GM18519 (cell line): Measurements from ENCODE around the gene UGT1A10.
"Not testable (repeated sequence)": the region's sequence is repeated elsewhere in the genome, so short reads cannot be mapped to it uniquely, and the experiment has no call there.

Experiments
- ATAC-seq: cut with Tn5 transposase; IDR thresholded peaks from one replicate; pipeline ENCODE4 v1.9.1; 2021; ENCODE audit warnings: mild to moderate bottlenecking, moderate library complexity; ENCODE audit not compliant: unreplicated experiment, low FRiP score

UGT1A10 gene

DNA sequence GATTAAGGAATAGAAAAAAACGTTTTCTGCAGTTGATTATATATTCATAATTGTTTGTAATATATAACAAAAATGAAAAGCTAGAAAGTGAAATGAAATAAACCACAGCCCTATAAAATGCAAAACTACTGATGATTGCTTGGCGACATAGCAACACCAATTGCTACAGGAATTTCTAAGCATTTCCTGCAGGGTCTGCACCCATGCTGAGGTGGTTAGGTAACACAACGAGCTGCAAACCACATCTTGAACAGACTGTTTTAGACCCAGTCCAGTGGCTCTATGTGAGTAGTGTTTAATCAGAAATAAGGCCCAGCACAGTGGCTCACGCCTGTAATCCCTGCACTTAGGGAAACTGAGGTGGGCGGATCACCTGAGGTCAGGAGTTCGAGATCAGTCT, 18.3 kb downstream of the UGT1A10 start:
- no peak for ATAC-seq

DNA sequence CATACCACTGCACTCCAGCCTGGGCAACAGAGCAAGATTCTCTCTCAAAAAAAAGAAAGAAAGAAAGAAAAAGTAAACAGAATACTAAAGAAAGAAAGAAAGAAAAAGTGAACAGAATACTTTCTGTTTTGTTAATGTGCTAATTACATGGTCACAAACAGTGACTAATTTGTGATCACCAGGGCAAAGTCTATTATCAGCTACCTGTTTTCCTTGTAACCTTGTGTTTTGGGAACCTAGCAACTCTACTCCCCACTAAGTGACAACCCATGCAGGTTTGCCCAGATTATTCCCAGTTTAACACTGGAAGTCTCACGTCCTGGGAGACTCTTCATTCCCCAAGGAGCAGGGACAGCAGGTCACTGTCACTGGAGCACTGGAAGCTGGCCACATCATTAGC, 18.8 kb downstream of the UGT1A10 start:
- ATAC-seq = no peak

DNA sequence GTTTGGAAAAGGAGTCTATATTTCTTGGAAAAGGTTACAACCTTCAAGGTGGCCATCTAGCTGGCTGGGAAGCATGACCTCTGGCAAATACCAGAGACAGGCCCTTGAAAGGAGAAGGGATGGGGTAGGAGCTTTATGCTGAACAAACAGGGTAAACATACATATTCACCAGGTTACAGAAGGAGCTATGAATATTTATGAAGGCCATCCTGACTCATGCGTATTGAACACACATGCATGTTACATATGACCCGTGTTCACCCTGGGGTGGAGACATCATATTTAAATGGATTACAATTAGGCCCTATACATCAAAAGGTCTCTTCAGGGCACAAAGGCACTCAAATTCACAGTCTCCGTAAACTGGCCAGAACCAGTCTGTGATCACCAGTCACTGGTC, 19.7 kb downstream of the UGT1A10 start:
- not testable (repeated sequence) for ATAC-seq

DNA sequence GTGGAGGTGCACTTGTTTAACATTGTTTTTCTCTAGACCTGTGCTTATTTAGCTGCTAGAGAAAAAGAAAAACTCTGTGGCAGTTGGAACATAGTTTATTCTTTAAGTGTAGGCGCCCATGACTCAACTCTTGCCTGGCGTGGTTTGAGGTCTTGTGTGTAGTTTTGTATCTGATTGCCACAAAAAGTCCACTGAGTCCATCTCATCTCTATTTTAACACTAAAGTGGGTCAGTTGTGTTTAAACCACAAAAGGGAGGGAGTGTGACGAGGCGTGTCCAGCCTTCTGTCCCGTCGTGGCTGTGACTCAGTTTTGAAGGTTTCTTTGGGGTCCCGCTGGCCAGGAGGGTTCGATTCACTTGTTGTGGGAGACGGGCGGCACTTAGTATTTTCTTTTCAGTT, 20.2 kb downstream of the UGT1A10 start:
- no peak for ATAC-seq

DNA sequence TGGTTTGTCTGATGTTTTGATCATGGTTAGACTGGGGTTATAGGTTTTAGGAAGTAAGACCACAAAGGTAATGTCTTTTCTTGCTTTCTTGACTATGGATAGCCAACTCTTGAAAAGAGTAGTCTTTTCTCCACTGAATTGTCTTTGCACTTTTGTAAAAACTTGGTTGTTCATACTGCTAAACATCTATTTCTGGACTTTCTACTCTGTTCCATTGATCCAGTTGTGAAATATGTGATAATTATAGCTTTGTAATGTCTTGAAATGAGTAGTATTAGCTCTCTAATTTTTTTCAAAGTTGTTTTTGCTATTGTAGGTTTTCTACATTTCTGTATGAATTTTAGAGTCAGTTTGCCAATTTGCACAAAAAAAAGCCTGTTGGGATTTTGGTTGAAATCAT, 22.4 kb downstream of the UGT1A10 start:
- no peak for ATAC-seq

DNA sequence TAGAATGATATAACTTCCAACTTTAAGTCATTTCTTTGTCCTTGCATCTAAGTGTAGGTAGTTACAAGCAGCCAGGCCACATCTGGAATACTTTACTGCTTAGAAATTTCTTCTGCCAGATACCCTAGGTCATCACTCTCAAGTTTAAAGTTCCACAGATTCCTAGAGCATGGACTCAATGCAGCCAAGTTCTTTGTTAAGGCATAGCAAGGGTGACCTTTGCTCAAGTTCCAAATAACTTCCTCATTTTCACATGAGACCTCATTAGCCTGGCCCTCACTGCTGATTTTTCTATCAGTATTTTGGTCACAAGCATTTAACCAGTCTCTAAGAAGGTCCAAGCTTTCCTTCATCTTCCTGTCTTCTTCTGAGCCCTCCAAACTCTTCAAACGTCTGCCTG, 27.7 kb downstream of the UGT1A10 start:
- no peak for ATAC-seq

DNA sequence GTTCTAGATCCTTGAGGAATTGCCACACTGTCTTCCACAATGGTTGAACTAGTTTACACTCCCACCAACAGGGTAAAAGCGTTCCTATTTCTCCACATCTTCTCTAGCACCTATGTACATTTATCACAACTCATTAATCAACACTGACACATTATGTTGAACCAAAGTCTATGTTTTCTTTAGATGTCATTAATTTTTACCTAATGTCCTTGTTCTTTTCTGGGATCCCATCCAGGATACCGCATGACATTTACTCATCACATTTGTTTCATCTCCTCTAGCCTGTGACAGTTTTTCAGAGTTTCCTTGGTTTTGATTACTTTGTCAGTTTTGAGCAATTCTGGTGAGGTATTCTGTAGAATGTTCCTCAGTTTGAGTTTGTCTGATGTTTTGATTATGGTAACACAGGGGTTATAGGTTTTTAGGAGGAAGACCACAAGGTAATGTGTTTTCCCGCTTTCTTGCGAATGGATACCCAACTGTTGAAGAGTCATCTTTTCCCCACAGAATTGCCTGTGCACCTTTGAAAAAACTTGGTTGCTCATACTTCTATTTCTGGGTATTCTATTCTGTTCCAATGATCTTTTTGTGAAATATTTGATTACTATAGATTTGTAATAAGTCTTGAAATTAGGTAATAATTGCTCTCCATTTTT, 32.5 kb downstream of the UGT1A10 start:
- ATAC-seq = no peak

DNA sequence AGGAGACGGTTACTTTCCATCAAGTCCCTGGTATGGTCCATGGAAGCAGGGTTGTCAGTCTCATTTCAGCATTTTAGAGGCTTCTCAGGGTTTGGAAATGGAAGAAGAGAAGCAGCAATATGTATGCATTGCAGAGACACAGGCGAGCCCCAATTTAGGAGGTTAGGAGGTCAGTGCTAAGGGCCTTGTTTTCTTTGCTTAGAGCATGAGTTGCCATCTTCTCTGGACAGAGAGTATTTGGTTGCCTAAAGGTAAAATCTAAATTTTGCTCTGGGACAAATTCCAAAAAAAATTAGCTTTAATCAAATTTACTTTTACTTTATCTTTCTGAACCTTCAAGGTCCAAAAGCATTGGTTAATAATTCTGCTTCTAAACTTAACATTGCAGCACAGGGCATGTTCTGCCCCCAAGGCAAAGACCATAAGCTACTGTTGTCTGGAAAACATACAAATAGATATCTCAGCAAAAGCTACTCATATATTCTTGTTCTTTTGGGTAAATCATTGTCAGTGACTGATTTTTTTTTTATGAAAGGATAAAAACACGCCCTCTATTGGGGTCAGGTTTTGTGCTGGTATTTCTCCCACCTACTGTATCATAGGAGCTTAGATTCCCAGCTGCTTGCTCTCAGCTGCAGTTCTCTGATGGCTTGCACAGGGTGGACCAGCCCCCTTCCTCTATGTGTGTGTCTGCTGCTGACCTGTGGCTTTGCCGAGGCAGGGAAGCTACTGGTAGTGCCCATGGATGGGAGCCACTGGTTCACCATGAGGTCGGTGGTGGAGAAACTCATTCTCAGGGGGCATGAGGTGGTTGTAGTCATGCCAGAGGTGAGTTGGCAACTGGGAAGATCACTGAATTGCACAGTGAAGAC, 35.3 kb downstream of the UGT1A10 start, which contains the start of gene UGT1A9:
TSS of gene UGT1A9 (plus strand) at position 609 of the 872 bp plus-strand sequence. CDS start at position 646, 37 bp downstream.
- ATAC-seq = no peak

DNA sequence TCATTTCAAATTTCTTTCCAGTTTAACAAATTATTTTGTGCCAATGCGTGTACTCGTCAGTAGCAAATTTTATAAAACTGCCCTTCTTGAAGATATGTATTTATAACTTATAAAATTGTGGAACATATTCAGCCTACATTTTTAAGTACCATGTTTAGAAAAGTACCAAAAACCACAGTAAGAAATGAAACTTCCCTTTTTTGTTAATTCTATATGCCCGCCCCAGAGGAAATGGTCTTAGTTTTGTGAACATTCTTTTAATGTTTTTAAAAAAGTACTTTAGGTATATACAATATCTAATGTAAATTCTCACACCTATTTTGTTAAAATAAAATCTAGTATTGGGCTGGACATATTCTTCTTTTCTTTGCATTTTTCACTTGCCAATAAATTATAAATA, 36.6 kb downstream of the UGT1A10 start:
- ATAC-seq = no peak

DNA sequence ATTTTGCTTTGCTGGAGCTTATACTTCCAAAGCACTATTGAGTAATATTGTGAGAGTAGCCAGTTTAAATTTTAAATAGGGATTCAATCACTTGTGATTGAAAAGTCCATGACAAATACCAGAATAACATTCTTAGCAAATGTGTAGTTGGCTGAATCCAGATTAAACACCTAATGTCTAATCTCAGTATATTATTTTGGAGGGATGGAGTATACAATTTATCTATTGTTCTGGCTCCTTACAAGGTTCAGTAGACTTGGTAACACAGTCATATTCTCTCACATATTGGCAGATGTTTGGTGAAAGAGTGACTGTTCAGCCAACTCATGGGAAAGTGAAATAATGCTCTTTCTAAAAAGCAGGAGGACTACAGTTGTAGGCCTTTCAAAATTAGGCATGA, 37.6 kb downstream of the UGT1A10 start:
- no peak for ATAC-seq

DNA sequence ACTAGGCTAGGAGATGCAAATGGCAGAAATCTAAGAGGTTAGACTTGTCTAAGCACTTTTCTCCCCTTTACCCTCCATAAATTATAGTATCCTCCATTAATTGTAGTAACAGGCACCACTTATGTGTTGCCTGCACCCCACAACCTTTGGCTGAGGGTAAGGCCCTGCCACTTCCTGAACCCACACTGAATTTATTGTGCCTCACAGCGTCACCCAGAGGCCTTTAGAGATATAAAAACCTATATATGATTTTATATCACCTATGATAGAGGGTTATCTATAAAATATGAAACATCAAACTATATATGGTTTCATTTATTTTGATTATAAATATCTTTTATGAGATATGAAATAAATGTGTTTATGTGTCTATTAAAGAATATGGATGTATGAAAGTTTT, 38.1 kb downstream of the UGT1A10 start:
- ATAC-seq = no peak

DNA sequence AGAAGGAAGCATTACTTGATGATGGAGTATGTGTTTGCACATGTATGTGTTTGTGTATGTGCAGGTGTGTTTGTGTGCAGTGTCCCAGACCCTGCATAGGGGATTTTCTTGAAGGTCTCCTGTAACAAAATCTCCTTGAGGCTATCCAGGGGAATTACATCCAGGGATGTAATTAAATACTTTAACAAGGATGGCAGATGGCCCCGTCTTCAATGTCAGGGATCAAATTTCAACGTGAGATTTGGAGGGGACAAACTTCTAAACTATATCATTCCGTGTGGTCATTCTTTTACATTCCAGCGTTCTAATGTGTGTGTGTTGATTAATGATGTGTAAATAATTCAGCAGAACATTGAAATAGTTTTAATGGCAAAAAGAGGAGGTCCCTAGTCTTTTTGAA, 38.7 kb downstream of the UGT1A10 start:
- ATAC-seq = no peak

DNA sequence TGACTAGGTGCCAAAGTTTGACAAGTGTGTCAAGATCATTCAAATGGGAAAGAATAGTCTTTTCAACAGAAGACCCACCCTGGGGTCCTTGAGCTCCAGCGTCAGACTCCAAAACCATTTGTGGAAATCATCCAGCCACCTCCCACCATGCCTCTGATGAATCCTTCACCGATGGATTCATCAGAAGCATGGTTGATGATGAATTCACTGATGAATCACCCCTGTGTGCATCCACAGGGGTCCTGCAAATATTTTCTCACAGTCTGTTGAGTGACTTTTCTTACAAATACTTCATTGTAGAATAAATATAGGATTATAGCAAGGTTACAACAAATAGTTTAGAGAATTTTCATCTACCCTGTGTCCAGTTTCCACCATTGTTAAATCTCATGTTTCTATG, 39.8 kb downstream of the UGT1A10 start:
- ATAC-seq = no peak

DNA sequence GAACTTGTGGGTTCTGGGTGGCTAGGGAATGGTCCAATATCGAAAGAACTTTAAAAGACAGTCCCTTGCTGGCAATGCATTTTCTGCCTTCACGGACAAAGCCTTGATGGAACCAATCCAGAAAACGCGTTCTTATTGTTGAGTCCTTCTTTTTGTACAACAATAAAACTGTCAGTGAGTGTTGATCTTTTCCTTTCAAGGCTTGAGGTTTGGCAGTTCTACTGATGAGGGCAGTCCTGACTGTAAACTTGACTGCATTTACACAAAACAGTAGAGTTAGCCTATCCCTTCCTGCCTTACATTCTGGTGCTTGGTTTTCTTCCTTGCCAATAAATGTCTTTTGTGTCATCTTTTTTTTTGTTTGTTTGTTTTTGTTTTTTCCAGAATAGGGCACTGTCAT, 42.9 kb downstream of the UGT1A10 start:
- no peak for ATAC-seq

DNA sequence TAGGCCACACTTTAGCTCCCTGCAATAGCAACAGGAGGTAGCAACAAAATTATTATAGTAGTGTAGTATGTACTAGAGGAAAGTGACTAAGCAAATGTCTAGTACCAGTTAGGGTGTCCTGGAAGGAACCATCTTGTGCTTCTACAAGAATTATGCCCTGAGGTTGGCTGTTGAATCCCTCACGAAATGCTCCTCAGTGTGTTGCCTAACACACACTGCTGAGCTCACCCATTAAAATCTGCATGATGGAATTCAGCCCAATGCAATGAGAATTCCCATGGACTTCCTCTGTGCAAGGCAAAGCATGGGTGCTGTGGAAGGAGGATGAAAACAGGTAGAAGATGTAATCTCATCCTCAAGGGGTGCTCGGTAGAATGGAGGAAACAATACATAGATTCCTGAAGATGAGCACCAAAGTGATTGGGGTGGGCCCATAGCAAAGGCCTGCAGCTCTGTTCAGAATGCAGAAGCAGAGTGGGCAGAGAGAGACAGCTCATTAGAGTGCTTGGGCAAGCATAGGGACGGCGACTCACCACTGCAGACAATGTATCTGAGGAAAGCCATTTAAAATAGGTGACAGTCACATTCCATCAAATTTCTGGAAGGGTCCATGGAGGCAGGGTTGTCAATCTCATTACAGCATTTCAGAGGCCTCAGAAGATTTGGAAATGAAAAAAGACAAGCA, 44.3 kb downstream of the UGT1A10 start:
- ATAC-seq = no peak

DNA sequence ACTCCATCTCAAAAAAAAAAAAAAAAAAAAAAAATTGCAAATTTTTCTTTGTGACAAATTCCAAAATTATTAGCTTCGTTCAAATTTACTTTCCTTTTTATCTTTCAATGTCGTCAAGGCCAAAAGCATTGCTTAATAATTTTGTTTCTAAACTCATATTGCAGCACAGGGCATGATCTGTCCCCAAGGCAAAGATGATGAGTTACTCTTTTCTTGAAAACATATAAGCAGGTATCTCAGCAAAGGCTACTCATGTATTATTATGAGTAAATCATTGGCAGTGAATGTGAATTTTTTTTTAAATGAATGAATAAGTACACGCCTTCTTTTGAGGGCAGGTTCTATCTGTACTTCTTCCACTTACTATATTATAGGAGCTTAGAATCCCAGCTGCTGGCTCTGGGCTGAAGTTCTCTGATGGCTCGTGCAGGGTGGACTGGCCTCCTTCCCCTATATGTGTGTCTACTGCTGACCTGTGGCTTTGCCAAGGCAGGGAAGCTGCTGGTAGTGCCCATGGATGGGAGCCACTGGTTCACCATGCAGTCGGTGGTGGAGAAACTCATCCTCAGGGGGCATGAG, 45.4 kb downstream of the UGT1A10 start, which contains the start of gene UGT1A7:
TSS of gene UGT1A7 (plus strand) at position 381 of the 579 bp plus-strand sequence. CDS start at position 418, 37 bp downstream.
- no peak for ATAC-seq

DNA sequence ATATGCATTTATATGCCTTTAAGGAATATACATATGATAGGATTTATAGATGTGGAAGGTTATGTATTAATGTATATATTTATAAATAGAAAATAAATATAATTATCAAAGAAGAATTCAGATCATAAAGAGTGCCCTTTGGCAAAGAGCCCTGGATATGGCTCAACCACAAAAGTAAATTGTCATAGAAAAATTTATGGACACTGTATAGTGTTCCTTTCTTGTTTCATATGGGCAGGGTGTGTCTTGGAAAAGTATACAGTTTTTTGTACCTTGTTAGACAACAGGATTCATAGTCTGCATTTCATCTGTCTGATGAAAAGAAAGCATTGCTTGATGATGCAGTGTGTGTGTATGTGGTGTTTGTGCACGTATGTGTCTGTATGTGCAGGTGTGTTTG, 48.4 kb downstream of the UGT1A10 start:
- ATAC-seq = no peak

DNA sequence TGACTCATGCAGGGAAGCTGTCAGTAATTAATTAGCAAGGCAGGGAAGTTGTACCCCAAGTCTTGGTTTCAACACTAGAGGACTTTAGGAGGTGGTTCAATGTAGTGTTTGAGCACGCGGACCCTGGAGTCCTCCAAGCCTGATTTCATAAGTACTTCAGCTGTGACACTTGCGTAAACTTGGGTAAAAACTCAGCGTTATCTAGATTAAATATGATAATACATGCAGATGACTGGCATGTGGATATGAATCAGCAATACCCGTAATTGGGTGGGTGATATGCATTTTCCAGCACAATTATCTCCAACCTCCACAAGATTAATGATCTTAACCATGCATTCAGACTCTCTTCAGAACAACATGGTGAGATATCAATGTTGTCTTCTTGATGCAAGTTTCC, 50.7 kb downstream of the UGT1A10 start:
- no peak for ATAC-seq

DNA sequence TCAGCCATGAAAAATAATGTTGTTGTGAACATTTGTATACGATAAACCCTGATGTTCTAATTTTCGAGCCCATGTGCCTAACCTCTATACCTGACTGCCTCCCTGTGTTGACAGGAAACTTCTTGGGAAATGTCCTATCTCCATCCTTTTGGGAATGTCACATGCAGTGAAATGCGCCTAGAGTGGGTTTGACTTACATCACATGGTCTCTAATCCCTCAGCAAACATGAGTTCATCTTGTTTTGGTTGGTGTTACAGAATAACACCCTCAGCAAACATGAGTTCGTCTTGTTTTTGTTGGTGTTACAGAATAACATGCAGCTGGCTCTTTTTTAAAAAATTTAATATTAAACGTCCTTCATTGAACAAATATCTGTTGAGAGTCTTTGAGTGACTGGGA, 52.1 kb downstream of the UGT1A10 start:
- ATAC-seq = no peak

DNA sequence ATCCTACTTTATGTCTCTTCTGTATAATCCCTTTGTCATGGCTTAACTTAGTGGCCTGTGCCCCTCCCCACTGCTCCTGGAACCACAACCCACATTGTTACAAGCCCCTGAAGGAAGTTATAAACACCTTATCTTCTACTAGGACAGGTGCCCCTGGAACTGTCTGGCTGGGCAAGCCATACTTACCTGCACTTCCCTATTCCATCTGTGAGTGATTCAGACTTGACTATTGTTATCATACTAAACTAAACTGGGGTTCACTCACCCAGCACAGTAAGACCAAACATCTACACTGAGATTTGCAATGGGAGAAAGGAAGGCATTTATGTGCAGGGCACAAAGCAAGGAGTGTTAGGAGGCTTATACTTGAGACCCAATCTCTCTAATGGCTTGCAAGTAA, 52.8 kb downstream of the UGT1A10 start:
- ATAC-seq = no peak

DNA sequence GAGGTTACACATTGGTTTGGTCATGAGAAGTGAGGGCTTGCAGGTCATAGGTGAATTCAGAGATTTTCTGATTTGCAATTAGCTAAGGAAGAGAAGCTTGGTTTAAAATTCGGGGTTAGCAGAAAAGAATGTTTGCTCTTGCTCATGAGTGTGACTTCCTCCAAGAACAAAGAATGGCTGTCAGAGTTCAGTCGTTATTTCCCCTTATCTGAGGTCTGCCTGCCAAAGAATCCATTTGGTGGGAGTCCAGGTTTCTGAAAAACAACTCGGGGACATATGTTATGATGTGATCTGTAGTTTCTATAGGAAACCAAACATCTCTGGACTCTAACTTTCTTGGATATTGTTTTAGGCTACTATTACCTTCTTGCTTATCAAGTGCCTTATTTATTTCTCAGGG, 53.3 kb downstream of the UGT1A10 start:
- ATAC-seq = no peak
